ENCODE measurements around the gene ZMYM4.

Gene ZMYM4

GRCh38 chr1:35408925-35409324 is 140.4 kb downstream of the ZMYM4 start:
- FAIRE-seq: no peak

GRCh38 chr1:35426097-35426586 is 157.6 kb downstream of the ZMYM4 start:
- no peak for FAIRE-seq

- no peak for FAIRE-seq
These were observed 159.9 kb downstream of the ZMYM4 start for GRCh38 chr1:35428360-35428759.

- no peak for FAIRE-seq
These were observed 162.3 kb downstream of the ZMYM4 start for GRCh38 chr1:35430762-35431161.

- no peak for FAIRE-seq
These were observed 162.7 kb downstream of the ZMYM4 start for GRCh38 chr1:35431173-35431599.

- FAIRE-seq: no peak
These were observed 163.7 kb downstream of the ZMYM4 start for GRCh38 chr1:35432231-35432630.

GRCh38 chr1:35433714-35434113 is 165.2 kb downstream of the ZMYM4 start:
- FAIRE-seq: no peak

- FAIRE-seq: no peak
These were observed 166.2 kb downstream of the ZMYM4 start for GRCh38 chr1:35434703-35435102.

- FAIRE-seq: no peak
These were observed 167.6 kb downstream of the ZMYM4 start for GRCh38 chr1:35436078-35436477.

GRCh38 chr1:35437200-35437599 is 168.7 kb downstream of the ZMYM4 start:
- no peak for FAIRE-seq

GRCh38 chr1:35439626-35440025 is 171.1 kb downstream of the ZMYM4 start:
- no peak for FAIRE-seq

GRCh38 chr1:35441926-35442579 is 173.5 kb downstream of the ZMYM4 start:
- FAIRE-seq: no peak

GRCh38 chr1:35442734-35443133 is 174.2 kb downstream of the ZMYM4 start:
- no peak for FAIRE-seq

- no peak for FAIRE-seq
These were observed 175.4 kb downstream of the ZMYM4 start for GRCh38 chr1:35443768-35444518.

GRCh38 chr1:35444519-35444774 is 175.9 kb downstream of the ZMYM4 start:
- no peak for FAIRE-seq

GRCh38 chr1:35447278-35447677 is 178.8 kb downstream of the ZMYM4 start:
- FAIRE-seq: no peak

- FAIRE-seq: no peak
These were observed 179.9 kb downstream of the ZMYM4 start for GRCh38 chr1:35448344-35448801.

- FAIRE-seq: no peak
These were observed 181.0 kb downstream of the ZMYM4 start for GRCh38 chr1:35449334-35450008.

- FAIRE-seq: peak; percentile 29
These were observed 182.6 kb downstream of the ZMYM4 start for GRCh38 chr1:35451125-35451528.

- FAIRE-seq: no peak
These were observed 183.7 kb downstream of the ZMYM4 start for GRCh38 chr1:35452106-35452774.

- no peak for FAIRE-seq
These were observed 184.5 kb downstream of the ZMYM4 start for GRCh38 chr1:35453031-35453430.

- no peak for FAIRE-seq
These were observed 185.7 kb downstream of the ZMYM4 start for GRCh38 chr1:35454176-35454575.

- FAIRE-seq: no peak
These were observed 186.1 kb downstream of the ZMYM4 start for GRCh38 chr1:35454616-35455015.
